ENCODE data around the gene CKMT1B.
"Not testable (repeated sequence)": the region's sequence is repeated elsewhere in the genome, so short reads cannot be mapped to it uniquely, and the experiment has no call there.

- TF ChIP-seq CTCF, POLR2AphosphoS5, EP300, POLR2A (IDR thresholded peaks at IDR 0.05): not testable (repeated sequence)
Observed at GRCh38 chr15:43593328-43594190, at the start of gene CKMT1B.
